Mucosa of descending colon (tissue), 3 donors: ENCODE data around the gene ADCK1. TPM values are rescaled to one million over a fixed set of nuclear protein-coding genes. Genes with fewer than 3 reads are reported as not detected.

Source experiments
- ATAC-seq: fragments of 200-7000 bp; cut with Tn5 transposase; one replicate; pipeline ENCODE4 v1.9.1; 2020; ENCODE audit warnings: mild to moderate bottlenecking, moderate library complexity
- DNase-seq, 3 donors: peaks; one replicate each; pipeline ENCODE4 v3.0.0-alpha.2; 2020
- H3K36me3 ChIP-seq: fragments of 200-600 bp; one replicate; pipeline ENCODE4 v1.8.0; 2021; ENCODE audit warnings: low read depth, mild to moderate bottlenecking
- H3K4me1 ChIP-seq: fragments of 200-600 bp; one replicate; pipeline ENCODE4 v1.8.0; 2021; ENCODE audit warnings: low read depth, mild to moderate bottlenecking
- H3K4me3 ChIP-seq: fragments of 200-600 bp; one replicate; pipeline ENCODE4 v1.8.0; 2021; ENCODE audit warnings: mild to moderate bottlenecking
- H3K9me3 ChIP-seq: fragments of 200-600 bp; one replicate; pipeline ENCODE4 v1.8.0; 2021; ENCODE audit warnings: mild to moderate bottlenecking
- intact Hi-C, 2 donors: fragments of 100-400 bp; cut with DNase I in 1 of 2; cut with micrococcal nuclease in 1 of 2; formaldehyde crosslinking; loops; one replicate each; pipeline versions ENCODE4 v1.11.0 to v1.11.1; 2022; cut with DNase I, micrococcal nuclease
- total RNA-seq, 3 donors: library from RNA; stranded (reverse); fragmentation: NEBNext Ultra II Directional in 2 of 3; extraction: Animal tissue kit (Norgen Biotek cat#: 25700) in 2 of 3; gene quantifications; one replicate each; pipeline versions ENCODE4 v1.2.1 to v1.2.4, GENCODE V29; 2021 to 2023
- TF ChIP-seq, protein P1 (sequence below): fragments of 200-600 bp; IDR thresholded peaks from one replicate; pipeline ENCODE4 v1.8.0; 2022; ENCODE audit warnings: antibody characterized with exemption, mild to moderate bottlenecking
- donor health status: DM: no; HTN: no; CAD: no; lungs with moderate emphysema.
- donor health status: DM: no; HTN: no; CAD: no.
- donor health status: DM: no; HTN: yes; CAD: no.

Gene ADCK1
- total RNA-seq, 3 donors from 2014 or later, result 9.1 to 15.4 (median 13.6) TPM

DNA sequence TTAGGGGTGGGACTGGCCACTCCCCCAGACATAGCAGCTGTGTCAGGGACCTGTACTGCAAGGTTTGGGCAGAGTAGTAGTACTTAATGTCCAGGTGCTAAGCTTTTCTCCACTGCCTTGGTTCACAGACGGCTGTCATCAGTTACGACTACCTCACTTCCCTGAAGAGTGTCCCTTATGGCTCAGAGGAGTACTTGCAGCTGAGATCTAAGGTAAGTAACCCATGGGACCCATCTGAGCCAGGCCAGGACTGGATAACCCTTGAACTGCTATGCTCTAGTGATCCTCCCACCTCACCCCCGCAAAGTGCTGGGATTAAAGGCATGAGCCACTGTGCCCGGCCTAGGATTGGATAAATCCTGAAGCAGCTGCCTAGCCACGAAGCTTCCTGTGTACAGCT, 22.4 kb downstream of the ADCK1 start:
- ATAC-seq (no peak), DNase-seq (no peak)
- TF ChIP-seq, protein P1, sequence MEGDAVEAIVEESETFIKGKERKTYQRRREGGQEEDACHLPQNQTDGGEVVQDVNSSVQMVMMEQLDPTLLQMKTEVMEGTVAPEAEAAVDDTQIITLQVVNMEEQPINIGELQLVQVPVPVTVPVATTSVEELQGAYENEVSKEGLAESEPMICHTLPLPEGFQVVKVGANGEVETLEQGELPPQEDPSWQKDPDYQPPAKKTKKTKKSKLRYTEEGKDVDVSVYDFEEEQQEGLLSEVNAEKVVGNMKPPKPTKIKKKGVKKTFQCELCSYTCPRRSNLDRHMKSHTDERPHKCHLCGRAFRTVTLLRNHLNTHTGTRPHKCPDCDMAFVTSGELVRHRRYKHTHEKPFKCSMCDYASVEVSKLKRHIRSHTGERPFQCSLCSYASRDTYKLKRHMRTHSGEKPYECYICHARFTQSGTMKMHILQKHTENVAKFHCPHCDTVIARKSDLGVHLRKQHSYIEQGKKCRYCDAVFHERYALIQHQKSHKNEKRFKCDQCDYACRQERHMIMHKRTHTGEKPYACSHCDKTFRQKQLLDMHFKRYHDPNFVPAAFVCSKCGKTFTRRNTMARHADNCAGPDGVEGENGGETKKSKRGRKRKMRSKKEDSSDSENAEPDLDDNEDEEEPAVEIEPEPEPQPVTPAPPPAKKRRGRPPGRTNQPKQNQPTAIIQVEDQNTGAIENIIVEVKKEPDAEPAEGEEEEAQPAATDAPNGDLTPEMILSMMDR, result no peak
- intact Hi-C loops, result no loop called here
- H3K4me1 ChIP-seq, result peaks cover under 1% of the 10 kb centered on the region
- no peaks in the 10 kb centered on the region for H3K36me3 ChIP-seq
- no peak overlapping the region for H3K4me3 ChIP-seq
- no peaks in the 10 kb centered on the region for H3K9me3 ChIP-seq

DNA sequence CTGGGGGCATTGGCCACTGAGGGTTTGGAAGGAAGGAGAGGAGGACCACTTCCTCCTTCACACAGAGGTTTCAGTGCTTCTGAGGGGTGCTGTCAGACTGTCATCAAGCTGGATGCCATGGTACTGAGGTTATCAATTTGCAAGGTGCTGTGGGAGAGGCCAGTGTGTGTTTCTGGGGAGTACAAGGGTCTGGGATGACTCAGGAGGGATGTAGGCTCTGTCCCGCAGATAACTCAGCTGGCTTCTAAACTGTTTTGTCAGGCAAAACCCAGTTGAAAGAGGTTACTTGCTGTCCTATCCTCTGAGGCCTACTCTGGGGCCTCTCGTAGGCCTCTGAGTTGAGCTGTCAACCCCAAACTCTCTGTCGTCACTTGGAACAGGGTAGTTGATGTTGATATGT, 22.8 kb downstream of the ADCK1 start:
- TF ChIP-seq, protein P1, result no peak
- DNase-seq, result no peak
- H3K36me3 ChIP-seq, result no peaks in the 10 kb centered on the region
- no peak for ATAC-seq
- H3K4me3 ChIP-seq, result no peak overlapping the region
- intact Hi-C loops, result no loop called here
- no peaks in the 10 kb centered on the region for H3K9me3 ChIP-seq
- no peaks in the 10 kb centered on the region for H3K4me1 ChIP-seq

DNA sequence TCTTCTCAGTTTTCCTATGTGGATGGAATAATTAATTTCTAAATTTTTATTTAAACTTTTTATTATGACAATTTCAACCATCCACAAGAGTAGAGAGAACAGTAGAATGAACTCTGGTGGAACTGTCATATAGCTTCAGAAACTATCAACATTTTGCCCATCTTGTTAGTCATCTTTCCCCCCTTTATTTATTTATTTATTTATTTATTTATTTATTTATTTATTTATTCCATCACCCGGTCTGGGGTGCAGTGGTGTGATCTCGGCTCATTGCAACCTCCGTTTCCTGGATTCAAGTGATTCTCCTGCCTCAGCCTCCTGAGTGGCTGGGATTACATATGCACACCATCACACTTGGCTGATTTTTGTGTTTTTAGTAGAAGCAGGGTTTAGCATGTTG, 23.5 kb downstream of the ADCK1 start:
- Histone ChIP-seq H3K4me1 (no peaks in the 10 kb centered on the region), H3K9me3 (no peaks in the 10 kb centered on the region), H3K4me3 (no peak overlapping the region), H3K36me3 (no peaks in the 10 kb centered on the region)
- DNase-seq (no peak), ATAC-seq (no peak)
- intact Hi-C loops, result no loop called here
- TF ChIP-seq, protein P1, result no peak

- TF ChIP-seq, protein P1, result no peak
- DNase-seq, result no peak
- no peaks in the 10 kb centered on the region for H3K4me1 ChIP-seq
Measured at GRCh38 chr14:77825895-77826519, 26.1 kb downstream of the ADCK1 start.

GRCh38 chr14:77830692-77831091, 30.8 kb downstream of the ADCK1 start:
- no peaks in the 10 kb centered on the region for H3K9me3 ChIP-seq
- H3K36me3 ChIP-seq, result no peaks in the 10 kb centered on the region
- intact Hi-C loops, result no loop called here
- ATAC-seq (no peak), DNase-seq (no peak)
- TF ChIP-seq, protein P1, result no peak
- no peak overlapping the region for H3K4me3 ChIP-seq
- no peaks in the 10 kb centered on the region for H3K4me1 ChIP-seq

More at GRCh38 chr14:77825895-77826519, 26.1 kb downstream of the ADCK1 start:
- H3K36me3 ChIP-seq, result no peaks in the 10 kb centered on the region
- H3K9me3 ChIP-seq, result no peaks in the 10 kb centered on the region
- intact Hi-C loops, result no loop called here
- no peak for ATAC-seq
- H3K4me3 ChIP-seq, result no peak overlapping the region

- Histone ChIP-seq H3K9me3 (no peaks in the 10 kb centered on the region), H3K36me3 (no peaks in the 10 kb centered on the region), H3K4me1 (no peaks in the 10 kb centered on the region), H3K4me3 (no peak overlapping the region)
- no peak for ATAC-seq
- no peak for DNase-seq
- TF ChIP-seq, protein P1, result no peak
- intact Hi-C loops, result no loop called here
Measured at GRCh38 chr14:77832297-77832696, 32.4 kb downstream of the ADCK1 start.
